GM19468 (cell line): ENCODE results near the gene TSPAN1.

Experiments used
- ATAC-seq: cut with Tn5 transposase; IDR thresholded peaks from one replicate; pipeline ENCODE4 v1.9.1; 2021; ENCODE audit warnings: mild to moderate bottlenecking, moderate library complexity, moderate number of reproducible peaks; ENCODE audit not compliant: unreplicated experiment; ENCODE audit errors: extremely low read depth

The TSPAN1 gene

DNA sequence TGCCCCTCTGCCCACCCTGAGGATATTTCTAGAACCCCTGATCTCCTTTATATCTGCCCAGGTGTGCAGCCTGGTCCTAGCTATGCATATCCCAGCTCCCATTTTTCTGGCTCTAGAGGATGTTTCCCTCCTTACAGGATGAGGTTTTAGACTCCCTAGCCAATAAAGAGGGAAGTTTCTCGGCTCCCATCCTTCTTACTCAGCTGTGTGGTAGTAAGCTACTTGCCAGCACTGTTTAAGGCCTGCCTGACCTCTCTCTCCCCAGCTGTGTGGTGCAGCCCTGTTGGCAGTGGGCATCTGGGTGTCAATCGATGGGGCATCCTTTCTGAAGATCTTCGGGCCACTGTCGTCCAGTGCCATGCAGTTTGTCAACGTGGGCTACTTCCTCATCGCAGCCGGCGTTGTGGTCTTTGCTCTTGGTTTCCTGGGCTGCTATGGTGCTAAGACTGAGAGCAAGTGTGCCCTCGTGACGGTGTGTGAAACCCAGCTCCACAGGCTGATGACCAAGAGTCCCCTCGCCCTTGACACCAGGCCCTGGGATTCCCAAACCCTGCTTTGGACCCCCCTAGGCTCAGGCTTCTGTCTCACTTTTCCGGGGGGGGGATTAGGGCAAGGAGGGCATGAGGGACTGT lies 9.2 kb downstream of the TSPAN1 start:
- no peak for ATAC-seq

DNA sequence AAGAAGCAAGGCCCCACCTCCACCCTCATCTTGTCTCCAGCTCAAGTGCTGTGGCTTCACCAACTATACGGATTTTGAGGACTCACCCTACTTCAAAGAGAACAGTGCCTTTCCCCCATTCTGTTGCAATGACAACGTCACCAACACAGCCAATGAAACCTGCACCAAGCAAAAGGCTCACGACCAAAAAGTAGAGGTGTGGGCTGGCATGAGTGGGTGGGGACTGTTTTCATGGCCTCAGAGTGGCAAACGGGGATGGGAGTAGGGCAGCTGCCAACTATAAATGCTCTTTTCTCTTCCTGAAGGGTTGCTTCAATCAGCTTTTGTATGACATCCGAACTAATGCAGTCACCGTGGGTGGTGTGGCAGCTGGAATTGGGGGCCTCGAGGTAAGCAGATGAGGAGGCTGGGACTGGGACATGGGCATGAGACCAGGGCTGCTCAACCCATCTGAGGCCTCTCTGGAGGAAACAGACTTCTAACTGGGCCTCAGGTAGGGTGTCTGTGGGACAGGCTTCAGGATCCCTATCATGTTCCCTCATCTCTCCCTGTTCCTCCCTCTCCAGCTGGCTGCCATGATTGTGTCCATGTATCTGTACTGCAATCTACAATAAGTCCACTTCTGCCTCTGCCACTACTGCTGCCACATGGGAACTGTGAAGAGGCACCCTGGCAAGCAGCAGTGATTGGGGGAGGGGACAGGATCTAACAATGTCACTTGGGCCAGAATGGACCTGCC lies 10.2 kb downstream of the TSPAN1 start:
- ATAC-seq: no peak

DNA sequence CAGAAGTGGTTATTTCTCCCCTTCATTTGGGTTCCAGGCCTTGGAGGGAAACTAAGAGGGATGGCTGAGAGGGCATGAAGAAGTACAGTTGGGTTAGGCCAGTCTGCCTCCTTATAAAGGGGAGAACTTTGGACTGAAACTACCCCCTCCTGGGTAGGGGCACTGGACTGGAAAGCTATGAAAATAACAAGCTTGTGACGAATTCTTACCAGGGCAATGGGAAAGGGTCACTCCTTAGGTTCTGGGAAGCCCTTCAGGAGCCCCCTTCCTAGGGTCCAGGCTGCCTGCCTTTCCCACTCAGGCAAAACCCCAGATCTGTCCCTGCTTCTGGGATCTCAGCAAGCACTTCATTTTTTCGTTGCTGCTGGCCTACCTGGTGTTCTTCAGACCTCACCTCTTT lies 11.2 kb downstream of the TSPAN1 start:
- no peak for ATAC-seq

DNA sequence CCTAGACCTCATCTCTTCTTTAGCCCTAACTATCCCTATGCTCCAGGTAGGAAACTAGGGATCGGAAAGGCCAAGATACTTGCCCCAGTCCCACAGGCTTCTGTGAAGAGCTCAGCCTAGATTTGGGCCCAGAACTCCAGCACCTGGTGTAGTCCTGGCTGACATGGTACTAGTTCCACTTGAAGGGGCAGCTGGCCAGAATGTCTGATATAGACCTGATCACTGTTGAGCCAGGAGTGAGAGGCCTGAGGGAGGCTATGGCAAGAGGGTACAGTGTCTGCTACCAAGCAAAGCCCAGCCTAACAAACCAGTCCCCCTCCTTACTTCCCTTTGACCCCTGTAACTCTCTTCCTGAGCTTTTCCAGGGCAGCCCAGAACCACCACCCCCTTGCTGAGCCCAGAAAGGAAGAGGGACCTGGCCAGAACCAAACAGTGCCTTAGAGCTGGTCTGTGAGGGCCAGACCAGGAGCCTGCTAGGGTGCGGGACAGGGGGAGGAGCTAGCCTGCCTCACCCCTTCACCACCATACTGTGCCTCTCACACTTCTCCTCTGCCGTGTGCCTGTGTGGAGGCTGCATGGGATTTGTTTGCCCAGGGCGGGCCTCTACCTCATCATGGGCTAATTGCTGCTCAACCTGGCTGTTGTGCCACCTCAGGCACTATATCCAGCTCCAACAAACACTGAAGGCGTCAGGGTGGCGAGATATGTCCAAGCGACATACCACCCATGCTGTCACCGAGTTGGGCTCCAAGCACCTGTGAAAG lies 12.4 kb downstream of the TSPAN1 start:
- no peak for ATAC-seq

GRCh38 chr1:46188295-46189030 lies 13.6 kb downstream of the TSPAN1 start:
- ATAC-seq: no peak

GRCh38 chr1:46190539-46190938 lies 15.7 kb downstream of the TSPAN1 start:
- no peak for ATAC-seq

GRCh38 chr1:46191033-46191701 lies 16.3 kb downstream of the TSPAN1 start:
- ATAC-seq: no peak

DNA sequence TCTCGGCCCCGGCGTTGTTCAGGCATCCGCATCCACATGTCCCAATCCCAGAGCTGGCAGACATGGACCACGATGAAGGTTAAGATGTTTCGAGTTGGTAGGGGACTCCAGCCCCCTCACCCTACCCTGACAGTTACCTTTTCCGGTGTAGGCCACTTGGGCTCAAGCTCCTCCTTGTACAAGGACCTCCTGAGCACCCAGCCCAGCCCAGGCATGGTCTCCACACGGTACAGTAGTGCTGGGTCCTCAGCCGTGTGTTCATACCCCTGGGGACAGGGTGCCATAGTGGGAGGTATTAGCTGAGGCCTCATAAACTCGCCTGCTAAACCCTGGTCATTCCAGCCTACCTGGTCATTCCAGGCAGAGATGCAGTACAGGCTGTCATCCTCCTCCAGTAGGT lies 17.3 kb downstream of the TSPAN1 start:
- ATAC-seq: no peak

DNA sequence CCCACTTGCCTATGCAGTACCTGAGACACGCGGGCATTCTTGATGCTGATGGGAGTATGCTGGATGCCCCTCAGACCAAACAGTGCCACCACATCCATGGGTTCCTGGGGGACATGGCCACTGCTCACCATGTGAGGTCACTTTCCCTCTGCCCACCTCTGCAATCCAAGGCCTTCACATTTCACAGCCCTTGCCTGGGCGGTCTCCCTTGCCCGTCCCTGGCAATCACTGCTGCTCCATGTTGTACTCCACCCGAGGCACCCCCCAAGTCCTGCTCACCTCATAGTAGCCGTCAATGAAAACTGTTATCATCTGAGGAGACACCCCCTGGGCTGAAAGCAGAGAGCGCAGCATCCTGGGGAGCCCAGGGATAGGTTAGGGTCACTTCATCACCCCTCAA lies 18.4 kb downstream of the TSPAN1 start:
- no peak for ATAC-seq

GRCh38 chr1:46193984-46194570 lies 19.2 kb downstream of the TSPAN1 start:
- no peak for ATAC-seq

GRCh38 chr1:46194641-46195193 lies 19.8 kb downstream of the TSPAN1 start:
- ATAC-seq: no peak

DNA sequence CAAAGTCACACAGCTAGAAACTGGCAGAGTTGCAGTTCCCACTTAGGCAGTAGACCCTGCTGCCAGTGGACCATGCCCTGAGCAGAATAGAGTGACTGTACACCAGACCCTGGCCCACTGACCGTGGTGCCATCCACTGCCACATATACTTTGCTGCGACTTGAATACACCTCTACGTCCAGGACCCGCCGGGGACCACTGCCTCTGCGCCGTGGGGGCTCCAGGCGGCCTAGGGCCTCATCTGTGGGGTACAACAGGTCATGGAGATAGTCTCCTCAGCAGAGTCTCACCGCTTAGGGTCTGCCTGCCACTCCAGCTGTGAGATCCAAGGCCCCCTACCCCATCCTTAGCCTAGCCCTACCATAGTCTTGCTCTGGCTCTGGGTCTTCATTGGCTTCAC lies 21.7 kb downstream of the TSPAN1 start:
- ATAC-seq: no peak

- no peak for ATAC-seq
Measured at GRCh38 chr1:46197560-46197963, 22.7 kb downstream of the TSPAN1 start.

GRCh38 chr1:46197964-46198811 lies 23.3 kb downstream of the TSPAN1 start, which contains the start of gene POMGNT1:
POMGNT1 (minus strand) TSS chr1:46198434; CDS start chr1:46197821, 613 bp downstream.
- peak; percentile 66 for ATAC-seq

DNA sequence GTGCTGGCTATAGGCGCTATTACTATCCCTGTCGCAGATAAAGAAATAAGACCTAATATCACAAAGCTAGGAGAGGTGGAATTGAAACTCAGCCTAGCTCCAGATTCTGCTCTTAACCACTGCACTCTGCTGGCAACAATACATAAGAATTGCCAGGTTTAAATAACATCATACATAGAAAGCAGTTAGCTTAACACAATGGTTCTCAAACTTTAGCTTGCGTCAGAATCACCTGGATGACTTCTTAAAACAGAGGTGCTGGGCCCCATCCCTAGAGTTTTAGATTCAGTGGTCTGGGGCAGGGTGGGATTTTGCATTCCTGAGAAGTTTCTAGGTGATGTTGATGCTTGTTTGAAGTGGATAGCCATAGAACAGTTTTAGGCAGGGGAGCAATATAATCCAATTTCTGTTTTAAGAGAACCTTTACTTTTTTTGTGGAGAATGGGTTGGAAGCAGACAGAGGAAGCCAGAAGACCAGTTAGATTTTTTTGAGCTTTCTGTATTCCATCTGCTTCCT lies 24.4 kb downstream of the TSPAN1 start:
- no peak for ATAC-seq

- no peak for ATAC-seq
Measured at GRCh38 chr1:46203738-46204405, 29.0 kb downstream of the TSPAN1 start.

DNA sequence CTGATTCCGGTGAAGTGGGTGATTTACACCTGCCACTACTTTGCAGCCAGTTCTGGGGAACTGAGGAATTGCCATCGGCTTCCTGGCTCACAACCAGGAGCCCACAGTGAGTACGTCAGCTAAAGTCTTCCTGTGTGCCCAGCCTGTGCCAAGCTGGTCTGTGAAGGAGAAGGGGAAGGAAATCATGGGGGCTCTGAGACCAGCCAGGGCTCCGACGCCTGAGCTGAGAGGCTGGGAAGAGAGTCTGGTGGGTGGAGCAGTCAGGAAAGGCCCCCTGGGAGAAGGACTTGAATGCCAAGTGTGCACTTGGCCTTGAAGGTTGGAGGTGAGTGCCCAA lies 29.5 kb downstream of the TSPAN1 start:
- ATAC-seq: no peak

DNA sequence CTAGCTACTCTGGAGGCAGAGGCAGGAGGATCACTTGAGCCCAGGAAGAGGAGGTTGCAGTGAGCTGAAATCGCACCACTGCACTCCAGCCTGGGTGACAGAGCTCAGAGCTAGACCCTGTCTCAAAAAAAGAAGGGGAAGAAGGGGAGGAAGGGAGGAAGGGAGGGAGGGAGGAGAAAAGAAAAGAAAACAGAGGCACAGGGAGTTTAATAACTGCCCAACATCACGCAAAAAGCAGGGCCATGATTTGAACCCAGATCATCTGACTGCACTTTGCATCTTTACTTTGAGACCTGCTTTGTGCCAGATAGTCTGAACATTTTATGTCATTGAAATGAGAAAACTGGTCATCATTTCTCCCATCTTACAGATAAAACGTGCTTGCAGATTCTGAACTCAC lies 30.3 kb downstream of the TSPAN1 start:
- ATAC-seq: no peak
